K562 (cell line): ENCODE results near the gene CDCA7. TPM values are rescaled to one million over a fixed set of nuclear protein-coding genes. Genes with fewer than 3 reads are reported as not detected.

Experiments used
- ATAC-seq: fragments of 200-7000 bp; cut with Tn5 transposase; 3 replicates; pipeline ENCODE4 v1.9.1; 2020; ENCODE audit warnings: moderate library complexity
- BruUV-seq: library from RNA; stranded (reverse); fragments of 400-500 nt; replicated peaks from 2 replicates; lab custom pipeline; 2021; lab: Mats Ljungman, UMichigan
- CTCF ChIA-PET: fragments of 300-600 bp; formaldehyde crosslinking; extraction: SDS; loops from one replicate; lab custom pipeline; 2021; ENCODE audit warnings: low intra/inter-chr PET ratio; lab: Yijun Ruan, JAX
- POLR2A ChIA-PET: fragments of 300-600, 350-650 bp; sonication (Branson Sonifier 250); formaldehyde crosslinking; extraction: SDS; loops from one replicate; lab custom pipeline; 2021; ENCODE audit warnings: antibody characterized with exemption, inconsistent platforms; lab: Yijun Ruan, JAX
- DNase-seq, 4 experiments: peaks; one replicate each; pipeline versions ENCODE4 v3.0.0 to v3.0.0-alpha.2; 2011 to 2018; ENCODE audit warnings: low spot score in 3 of 4, mixed read lengths in 3 of 4; ENCODE audit errors: extremely low read depth in 1 of 4
- FAIRE-seq: peaks from 2 replicates; lab custom pipeline; 2011; peaks lifted over from hg19 to GRCh38; lab: Jason Lieb, UNC
- H2AFZ ChIP-seq: 2 replicates; pipeline ENCODE4 v1.6.0; 2011; ENCODE audit warnings: low read depth, low read length, control low read depth, inconsistent platforms
- H3K27ac ChIP-seq: fragments of 200-600 bp; 3 replicates; pipeline ENCODE4 v1.8.0; 2011; ENCODE audit warnings: low read depth, mild to moderate bottlenecking, control low read depth, inconsistent platforms, low read length, moderate library complexity, mixed read lengths; ENCODE audit errors: extremely low read depth
- H3K27me3 ChIP-seq, 2 experiments: fragments of 300-600 bp in 1 of 2; 2 replicates in 1 of 2; 3 replicates in 1 of 2; pipeline versions ENCODE4 v1.6.0 to v1.8.0; 2011; ENCODE audit warnings: inconsistent platforms in 2 of 2, low read length in 2 of 2, mild to moderate bottlenecking in 1 of 2, mixed read lengths in 1 of 2, moderate library complexity in 1 of 2; ENCODE audit not compliant: control insufficient read depth in 2 of 2, insufficient read depth in 2 of 2
- H3K36me3 ChIP-seq: fragments of 300-600 bp; 3 replicates; pipeline ENCODE4 v1.8.0; 2011; ENCODE audit warnings: mild to moderate bottlenecking, low read length, inconsistent platforms; ENCODE audit not compliant: control insufficient read depth, insufficient read depth
- H3K4me1 ChIP-seq, 2 experiments: fragments of 200-600 bp in 1 of 2; replicated peaks in 1 of 2; 2 replicates in 1 of 2; 3 replicates in 1 of 2; pipeline versions ENCODE4 v1.5.1 to v1.8.0; 2011; ENCODE audit warnings: inconsistent platforms in 2 of 2, low read length in 2 of 2, mild to moderate bottlenecking in 1 of 2, mixed read lengths in 1 of 2, moderate library complexity in 1 of 2; ENCODE audit not compliant: control insufficient read depth in 2 of 2, insufficient read depth in 2 of 2
- H3K4me2 ChIP-seq: 2 replicates; pipeline ENCODE4 v1.6.1; 2011; ENCODE audit warnings: low read length, control low read depth, inconsistent platforms, mixed read lengths; ENCODE audit not compliant: insufficient read depth
- H3K4me3 ChIP-seq: fragments of 200-600 bp; sonication (generic), shearing (Covaris generic); 2 replicates; pipeline ENCODE4 v1.5.1; 2016; ENCODE audit warnings: control low read depth, inconsistent platforms
- H3K79me2 ChIP-seq: fragments of 200-600 bp; 3 replicates; pipeline ENCODE4 v1.8.0; 2011; ENCODE audit warnings: low read length, inconsistent platforms; ENCODE audit not compliant: control insufficient read depth, insufficient read depth
- H3K9ac ChIP-seq, 2 experiments: 2 replicates each; pipeline versions ENCODE4 v1.6.0 to v1.6.1; 2011; ENCODE audit warnings: low read depth in 2 of 2, low read length in 2 of 2, control low read depth in 1 of 2, inconsistent platforms in 1 of 2, mild to moderate bottlenecking in 1 of 2, mixed read lengths in 1 of 2; ENCODE audit not compliant: insufficient read depth in 1 of 2
- H3K9me1 ChIP-seq: one replicate; pipeline ENCODE4 v1.6.0; 2011; ENCODE audit warnings: inconsistent platforms, mild to moderate bottlenecking, low read length, moderate library complexity; ENCODE audit not compliant: control insufficient read depth, insufficient read depth
- H3K9me3 ChIP-seq: replicated peaks from 2 replicates; pipeline ENCODE4 v1.5.1; 2011; ENCODE audit warnings: low read depth, low read length, inconsistent platforms; ENCODE audit not compliant: control insufficient read depth, insufficient read depth
- H4K20me1 ChIP-seq: replicated peaks from 2 replicates; pipeline ENCODE4 v1.6.1; 2011; ENCODE audit warnings: low read length, inconsistent platforms, mixed read lengths; ENCODE audit not compliant: control insufficient read depth, insufficient read depth
- CLOCK ChIP-seq: fragments of 250-450 bp; sonication (Bioruptor Pico); IDR thresholded peaks from 2 replicates; pipeline ENCODE4 v1.4.0; 2020; ENCODE audit warnings: mild to moderate bottlenecking, moderate library complexity, borderline replicate concordance
- GATAD2A ChIP-seq: fragments of 450-650 bp; IDR thresholded peaks from 2 replicates; pipeline ENCODE4 v1.6.1; 2017
- MAZ ChIP-seq, 2 experiments: fragments of 450-650 bp in 1 of 2; sonication (generic) in 1 of 2; formaldehyde crosslinking; IDR thresholded peaks in 1 of 2; conservative IDR thresholded peaks in 1 of 2; 2 replicates each; pipeline versions ENCODE4 v1.4.0 to v1.5.0; 2020; ENCODE audit warnings: mild to moderate bottlenecking in 1 of 2, missing genetic modification reagents in 1 of 2
- MEF2A ChIP-seq: IDR thresholded peaks from 2 replicates; pipeline ENCODE4 v1.6.1; 2011; ENCODE audit warnings: low read depth, mild to moderate bottlenecking, low read length, moderate library complexity; ENCODE audit not compliant: control insufficient read depth
- NR1H2 ChIP-seq: sonication (generic); formaldehyde crosslinking; IDR thresholded peaks from 2 replicates; pipeline ENCODE4 v1.4.0; 2020; ENCODE audit warnings: mild to moderate bottlenecking, missing genetic modification reagents
- POLR2AphosphoS5 ChIP-seq: IDR thresholded peaks from 2 replicates; pipeline ENCODE4 v1.6.1; 2011; ENCODE audit warnings: mild to moderate bottlenecking, low read depth, low read length, moderate library complexity; ENCODE audit not compliant: control insufficient read depth, insufficient read depth
- SOX6 ChIP-seq: fragments of 450-650 bp; IDR thresholded peaks from 2 replicates; pipeline ENCODE4 v1.6.1; 2014; ENCODE audit warnings: mild to moderate bottlenecking
- SP1 ChIP-seq: sonication (generic); formaldehyde crosslinking; IDR thresholded peaks from 2 replicates; pipeline ENCODE4 v1.8.1; 2022; ENCODE audit warnings: mild to moderate bottlenecking, missing genetic modification reagents
- SP2 ChIP-seq: IDR thresholded peaks from 2 replicates; pipeline ENCODE4 v1.6.1; 2011; ENCODE audit warnings: mild to moderate bottlenecking, low read depth, low read length, moderate library complexity; ENCODE audit not compliant: poor library complexity, severe bottlenecking; ENCODE audit errors: extremely low read depth
- TCF7 ChIP-seq: sonication (generic); IDR thresholded peaks from 2 replicates; pipeline ENCODE4 v1.6.1; 2016; ENCODE audit warnings: antibody characterized with exemption, borderline replicate concordance
- ZFX ChIP-seq: sonication (generic); formaldehyde crosslinking; IDR thresholded peaks from 2 replicates; pipeline ENCODE4 v1.8.0; 2022; ENCODE audit warnings: mild to moderate bottlenecking, missing genetic modification reagents, moderate library complexity
- WGBS: fragments of 100-300 bp; shearing (Covaris generic); methylation state at CpG from one replicate; pipeline ENCODE4 v1.1.6; 2016; ENCODE audit warnings: low coverage, mixed read lengths; ENCODE audit not compliant: insufficient coverage; ENCODE audit errors: missing lambda C conversion rate; 5-methylcytosine and 5-hydroxymethylcytosine counted together
- in situ Hi-C: fragments of 300-500 bp; cut with MboI; formaldehyde crosslinking; loops from 4 replicates; pipeline ENCODE4 v1.15.0; 2018; ENCODE audit warnings: inconsistent platforms, mixed read lengths
- intact Hi-C: fragments of 100-400 bp; cut with micrococcal nuclease; formaldehyde crosslinking; loops from 2 replicates; pipeline ENCODE4 v1.14.2; 2022
- polyA plus RNA-seq, 8 experiments: library from polyadenylated mRNA; depleted of rRNA in 4 of 8; stranded (reverse) in 5 of 8; unstranded in 3 of 8; fragments of >200 nt; fragmentation: Nextera tagmentation in 2 of 8; fragmentation: Illumina TruSeq in 1 of 8; extraction: Ambion mirVana in 2 of 8; extraction: Trizol in 1 of 8; gene quantifications; 2 replicates each; pipeline versions ENCODE4 v1.2.1 to v1.2.3, GENCODE V29; 2011 to 2014; ENCODE audit warnings: inconsistent platforms in 1 of 8, missing spikeins in 1 of 8
- total RNA-seq, 7 experiments: library from RNA; depleted of rRNA in 6 of 7; stranded (reverse); fragments of >200 nt in 6 of 7; fragmentation: Illumina TruSeq in 2 of 7; extraction: Trizol in 2 of 7; gene quantifications; 2 replicates each; pipeline versions ENCODE4 v1.2.1 to v1.2.3, GENCODE V29; 2011 to 2021; ENCODE audit warnings: low replicate concordance in 1 of 7

Gene CDCA7
- total and polyA plus RNA-seq, 9 of the 15 experiments (the other 6 are each of a cell fraction or from before 2014, with no cell fraction given): 28.5 to 122 (median 51.0) TPM

DNA sequence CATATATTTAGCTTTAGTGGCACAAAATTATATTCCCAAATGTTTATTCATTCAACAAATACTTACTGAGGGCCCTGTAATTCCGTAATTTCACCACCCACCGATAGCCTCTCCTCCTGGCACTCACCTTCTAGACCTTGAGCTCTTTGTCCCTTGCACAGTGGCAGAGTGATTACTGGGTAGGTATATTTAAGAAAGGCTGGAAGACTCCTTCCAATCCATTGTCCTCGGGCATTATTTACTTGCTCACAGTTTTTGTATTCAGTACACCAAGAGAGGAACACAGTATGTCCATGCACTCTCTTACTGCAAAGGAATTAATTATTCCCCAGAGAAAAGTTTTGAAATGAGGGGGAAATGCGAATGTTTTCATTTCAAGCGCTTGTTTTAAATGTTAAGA lies 1.1 kb upstream of the CDCA7 start (continued):
- TF ChIP-seq MEF2A (no peak), SP1 (no peak), GATAD2A (no peak), NR1H2 (CRISPR knock-in tag) (no peak), SOX6 (no peak)

DNA sequence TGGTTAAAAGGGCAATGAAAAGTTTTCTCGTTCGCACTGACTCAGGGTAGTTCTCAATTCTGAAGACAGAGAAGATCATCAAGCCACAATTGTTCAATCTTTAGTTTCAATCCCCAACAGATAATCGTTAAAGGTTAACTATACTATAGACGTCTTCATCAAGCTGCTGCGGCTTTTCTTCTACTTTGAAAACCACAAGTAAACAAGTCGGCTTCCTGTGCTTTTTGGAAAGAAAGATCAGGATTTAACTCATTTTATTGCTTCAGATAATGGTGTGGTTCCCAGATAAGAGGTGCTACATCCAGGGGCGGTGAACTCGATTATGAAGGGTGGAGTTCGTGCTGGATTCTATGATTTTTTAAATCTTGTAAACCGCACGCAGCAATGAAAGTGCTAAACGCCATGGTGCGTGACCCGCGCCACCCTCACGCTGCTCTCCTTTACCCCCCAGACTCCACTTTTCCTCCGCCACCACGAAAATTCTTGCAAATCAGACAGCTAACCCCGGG lies 545 bp upstream of the CDCA7 start:
- no peak for FAIRE-seq
- TF ChIP-seq POLR2AphosphoS5: no peak
- no peak for TF ChIP-seq ZFX (CRISPR knock-in tag)
- TF ChIP-seq TCF7: peak; percentile 54; the same call in 1 of the 2 replicates
- no peak for TF ChIP-seq CLOCK (CRISPR knock-in tag)
- TF ChIP-seq MAZ (CRISPR knock-in tag; conservative IDR thresholded peaks at IDR 0.05 in 1 of 2, IDR thresholded peaks at IDR 0.05 in 1 of 2): no peak
- no peak for TF ChIP-seq SP2

More for the DNA sequence above, 545 bp upstream of the CDCA7 start:
- H3K4me1 ChIP-seq: peaks cover 17 to 22% of the 10 kb centered on the region in 2 experiments; a peak in 4 of 5 replicates
- H3K36me3 ChIP-seq: peaks cover 25% of the 10 kb centered on the region; the same call in 2 of the 3 replicates
- H2AFZ ChIP-seq: peak overlapping the region; percentile 98
- intact Hi-C loops (loop anchor here (2.0 to 10.0 kb wide), 2 partner anchors 139 to 263 kb away; no protein-coding TSS in a partner anchor), in situ Hi-C loops (no loop called here)
- POLR2A ChIA-PET: interaction anchor here (0.6 to 1.5 kb wide), 7 partner anchors 9 to 381 kb away, joined by 3 to 4 read pairs (median 3); no protein-coding TSS in a partner anchor
- 1% methylated on average over 19 of the region's 19 CpGs for WGBS
- peak overlapping the region; percentile 92 for H3K4me2 ChIP-seq
- CTCF ChIA-PET: no interaction called here
- peak overlapping the region; percentile 78 for H3K4me3 ChIP-seq
- DNase-seq (peak in 2 of 4 experiments; percentile 68 to 85), ATAC-seq (peak; percentile 26)
- H3K27me3 ChIP-seq: 0 out of 5 replicates have a peak, but pooled peaks cover 0 to 5% of the 10 kb centered on the region in 2 experiments
- TSS peak; percentile 93 for BruUV-seq
- H3K9ac ChIP-seq: peak overlapping the region; percentile 85 to 100
- H3K27ac ChIP-seq: peak overlapping the region; percentile 93
- peaks cover 3% of the 10 kb centered on the region for H3K9me1 ChIP-seq
- no peaks in the 10 kb centered on the region for H3K9me3 ChIP-seq
- peaks cover 42% of the 10 kb centered on the region for H3K79me2 ChIP-seq
- H4K20me1 ChIP-seq: peaks cover 11% of the 10 kb centered on the region; the same call in 1 of the 2 replicates
